HG03135 (cell line): ENCODE measurements around the gene KLHL7.
"Not testable (repeated sequence)": the region's sequence is repeated elsewhere in the genome, so short reads cannot be mapped to it uniquely, and the experiment has no call there.

ENCODE experiments used
- ATAC-seq: cut with Tn5 transposase; IDR thresholded peaks from one replicate; pipeline ENCODE4 v1.9.1; 2021; ENCODE audit warnings: mild to moderate bottlenecking, moderate library complexity; ENCODE audit not compliant: unreplicated experiment

KLHL7 gene

GRCh38 chr7:23168111-23168885, 62.7 kb downstream of the KLHL7 start:
- no peak for ATAC-seq

GRCh38 chr7:23175938-23176337, 70.4 kb downstream of the KLHL7 start:
- ATAC-seq, result no peak

DNA sequence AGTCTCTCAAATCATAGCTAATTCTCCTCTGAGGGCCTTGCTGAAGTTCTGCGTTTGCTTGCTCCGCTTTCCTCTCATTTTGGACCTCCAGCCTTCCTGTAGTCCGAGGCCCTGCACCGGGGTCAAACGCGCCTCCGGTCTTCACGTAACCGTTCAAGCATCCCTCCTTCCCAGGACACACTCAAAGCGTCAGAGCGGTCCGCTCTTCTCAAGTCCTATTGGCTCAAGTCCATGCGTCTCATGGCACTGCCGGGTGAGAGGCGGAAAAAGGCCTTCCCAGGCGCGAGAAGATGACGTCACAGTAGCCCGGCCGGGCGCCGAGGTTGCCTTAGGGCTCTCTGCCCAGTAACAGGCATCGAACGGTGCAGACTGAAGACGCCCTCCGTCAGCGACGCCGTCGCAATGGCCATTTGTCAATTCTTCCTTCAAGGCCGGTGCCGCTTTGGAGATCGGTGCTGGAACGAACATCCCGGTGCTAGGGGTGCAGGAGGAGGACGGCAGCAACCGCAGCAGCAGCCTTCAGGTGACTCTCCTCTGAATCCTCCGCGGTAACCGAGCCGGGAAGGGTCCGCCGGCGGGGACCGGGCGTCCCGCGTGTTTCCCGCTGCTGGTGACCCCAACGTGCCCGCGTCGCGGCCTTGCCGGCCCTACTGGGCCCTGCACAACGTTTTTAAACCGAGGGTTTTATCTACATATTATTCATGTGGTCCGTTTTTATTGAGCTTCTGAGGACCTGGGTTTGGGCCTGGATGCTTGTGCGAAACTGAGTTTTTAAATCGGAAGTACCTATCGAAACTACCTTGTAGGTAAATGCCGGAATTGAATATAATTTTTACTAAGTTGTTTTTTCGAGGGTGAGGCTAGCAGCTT, 76.3 kb downstream of the KLHL7 start, which contains the start of gene NUP42:
Gene NUP42, plus strand, starts transcription at position 365 of the 870 bp plus-strand sequence. Its CDS starts 38 bp downstream, at position 403.
- ATAC-seq, result peak; percentile 93

DNA sequence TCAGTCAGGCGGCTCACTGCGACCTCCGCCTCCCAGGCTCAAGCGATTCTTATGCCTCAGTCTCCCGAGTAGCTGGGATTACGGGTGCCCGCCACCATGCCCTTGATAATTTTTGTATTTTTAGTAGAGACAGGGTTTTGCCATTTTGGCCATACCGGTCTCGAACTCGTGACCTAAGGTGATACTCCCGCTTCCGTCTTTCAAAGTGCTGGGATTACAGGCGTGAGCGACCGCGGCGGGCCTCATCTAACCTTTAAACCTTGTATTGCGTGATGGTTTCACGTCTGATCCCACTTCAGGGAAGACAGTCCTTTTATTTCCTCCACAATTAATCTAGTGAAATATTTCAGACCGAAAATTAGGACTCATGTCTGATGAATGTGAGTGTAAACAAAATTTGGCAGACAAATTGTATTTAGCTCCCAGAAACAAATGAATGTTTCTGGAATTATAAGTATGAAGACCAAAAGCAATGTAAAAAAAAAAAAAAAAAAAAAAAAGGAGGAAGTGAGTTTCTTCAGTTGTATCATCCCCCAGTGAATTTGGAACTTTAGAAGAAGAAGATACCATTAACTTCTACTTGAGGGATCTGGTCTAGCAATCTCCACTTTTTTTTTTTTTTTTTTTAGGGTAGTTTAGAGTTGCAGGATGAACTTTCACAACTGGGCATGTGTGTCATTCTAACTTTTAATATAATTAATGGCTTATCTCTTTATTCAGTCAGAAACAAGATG, 77.9 kb downstream of the KLHL7 start:
- ATAC-seq, result no peak

DNA sequence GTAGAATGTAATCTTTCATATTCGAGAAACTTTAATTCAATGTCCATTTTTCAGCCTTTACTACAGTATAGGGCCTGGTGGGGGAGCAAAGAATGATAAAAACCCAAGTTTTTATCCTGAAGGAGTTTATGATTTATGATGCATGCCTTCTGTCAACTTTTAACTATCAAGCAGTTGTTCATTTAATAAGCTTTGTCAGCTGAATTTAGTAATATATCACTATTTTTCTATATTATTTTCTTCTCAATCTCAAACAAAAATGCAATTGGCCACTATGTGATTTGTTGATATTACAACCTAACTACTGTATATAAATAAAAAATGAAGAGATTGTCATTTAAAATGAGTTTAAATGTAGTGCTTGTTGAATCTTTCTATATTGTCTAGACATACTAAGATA, 78.7 kb downstream of the KLHL7 start:
- ATAC-seq, result no peak

DNA sequence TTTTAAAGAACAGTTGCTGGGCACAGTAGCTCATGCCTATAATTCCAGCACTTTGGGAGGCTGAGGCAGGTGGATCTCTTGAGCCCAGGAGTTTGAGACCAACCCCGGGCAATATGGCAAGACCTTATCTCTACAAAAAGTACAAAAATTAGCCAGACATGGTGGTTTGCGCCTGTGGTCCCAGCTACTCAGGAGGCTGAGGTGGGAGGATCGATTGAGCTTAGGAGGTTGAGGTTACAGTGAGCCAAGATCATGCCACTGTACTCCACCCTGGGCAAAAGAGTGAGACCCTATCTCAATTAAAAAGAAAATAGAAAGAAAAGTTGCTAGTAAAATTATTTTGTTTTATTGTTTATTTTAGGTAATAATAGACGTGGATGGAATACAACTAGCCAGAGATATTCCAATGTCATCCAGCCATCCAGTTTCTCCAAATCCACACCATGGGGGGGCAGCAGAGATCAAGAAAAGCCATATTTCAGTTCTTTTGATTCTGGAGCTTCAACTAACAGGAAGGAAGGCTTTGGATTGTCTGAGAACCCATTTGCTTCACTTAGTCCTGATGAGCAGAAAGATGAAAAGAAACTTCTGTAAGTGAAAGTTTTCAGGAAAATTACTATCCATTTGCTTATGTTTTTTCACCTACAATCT, 79.2 kb downstream of the KLHL7 start:
- ATAC-seq, result no peak

DNA sequence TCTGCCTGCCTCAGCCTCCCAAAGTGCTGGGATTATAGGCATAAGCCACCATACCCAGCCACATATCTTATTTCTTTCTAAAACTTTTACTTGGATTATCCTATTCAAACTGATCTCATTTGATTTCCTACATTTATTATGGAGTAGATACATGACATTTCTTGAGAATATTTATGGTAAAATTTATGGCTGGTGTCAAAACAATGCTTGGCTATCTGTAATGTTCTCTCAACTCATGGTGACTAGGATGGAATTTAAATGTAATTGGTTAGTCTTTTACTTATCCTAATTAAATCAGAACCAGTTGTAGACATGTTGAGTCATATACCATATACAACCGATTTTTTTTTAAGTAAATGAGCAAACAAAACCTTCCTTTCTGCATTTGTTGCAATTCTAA, 80.4 kb downstream of the KLHL7 start:
- ATAC-seq, result no peak

DNA sequence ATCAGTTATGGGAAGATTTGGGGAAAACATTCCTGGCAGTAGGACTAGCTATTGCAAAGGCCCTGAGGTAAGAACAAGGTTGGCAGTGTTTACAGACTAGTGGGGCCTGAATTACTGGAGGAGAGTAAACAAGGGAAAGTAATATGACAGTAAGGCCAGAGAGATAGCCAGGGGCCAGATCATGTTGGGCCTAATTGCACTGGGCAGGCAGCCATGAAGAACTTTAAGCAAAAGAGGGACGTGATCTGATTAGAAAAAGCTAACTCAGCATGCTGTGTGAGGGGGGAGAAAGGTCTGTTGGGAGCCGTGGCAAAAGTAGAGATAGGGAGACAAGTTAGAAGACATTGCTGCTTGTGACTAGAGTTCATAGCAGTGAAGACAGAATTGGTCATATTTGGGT, 85.4 kb downstream of the KLHL7 start:
- ATAC-seq, result no peak

DNA sequence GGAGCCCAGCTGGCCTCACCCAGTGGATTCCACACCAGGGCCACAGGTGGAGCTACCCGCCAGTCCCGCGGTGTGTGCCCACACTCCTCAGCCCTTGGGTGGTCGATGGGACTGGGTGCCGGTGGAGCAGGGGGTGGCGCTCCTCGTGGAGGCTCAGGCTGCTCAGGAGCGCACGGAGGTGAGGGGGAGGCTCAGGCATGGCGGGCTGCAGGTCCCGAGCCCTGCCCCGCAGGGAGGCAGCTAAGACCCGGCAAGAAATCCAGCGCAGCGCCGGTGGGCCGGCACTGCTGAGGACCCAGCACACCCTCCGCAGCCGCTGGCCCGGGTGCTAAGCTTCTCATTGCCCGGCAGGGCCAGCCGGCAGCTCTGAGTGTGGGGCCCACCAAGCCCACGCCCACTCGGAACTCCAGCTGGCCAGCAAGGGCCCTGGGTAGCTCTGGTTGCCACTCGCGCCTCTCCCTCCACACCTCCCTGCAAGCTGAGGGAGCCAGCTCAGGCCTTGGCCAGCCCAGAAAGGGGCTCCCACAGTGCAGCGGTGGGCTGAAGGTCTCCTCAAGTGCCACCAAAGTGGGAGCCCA, 88.2 kb downstream of the KLHL7 start:
- ATAC-seq, result not testable (repeated sequence)

- ATAC-seq, result no peak
Measured at GRCh38 chr7:23196306-23196705, 90.7 kb downstream of the KLHL7 start.

GRCh38 chr7:23197745-23198144, 92.2 kb downstream of the KLHL7 start:
- not testable (repeated sequence) for ATAC-seq

DNA sequence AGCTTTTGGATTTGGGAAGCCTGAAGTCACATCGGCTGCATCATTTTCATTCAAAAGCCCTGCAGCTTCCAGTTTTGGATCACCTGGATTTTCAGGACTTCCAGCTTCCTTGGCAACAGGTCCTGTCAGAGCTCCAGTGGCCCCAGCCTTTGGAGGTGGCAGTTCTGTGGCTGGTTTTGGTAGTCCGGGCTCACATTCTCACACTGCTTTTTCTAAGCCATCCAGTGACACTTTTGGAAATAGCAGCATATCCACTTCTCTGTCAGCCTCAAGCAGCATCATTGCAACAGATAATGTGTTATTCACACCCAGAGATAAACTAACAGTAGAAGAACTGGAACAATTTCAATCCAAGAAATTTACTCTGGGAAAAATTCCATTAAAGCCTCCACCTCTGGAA, 94.7 kb downstream of the KLHL7 start:
- no peak for ATAC-seq

- no peak for ATAC-seq
Measured at GRCh38 chr7:23204241-23204640, 98.7 kb downstream of the KLHL7 start.

- ATAC-seq, result no peak
Measured at GRCh38 chr7:23205577-23205908, 100.0 kb downstream of the KLHL7 start.

- no peak for ATAC-seq
Measured at GRCh38 chr7:23205909-23206767, 100.6 kb downstream of the KLHL7 start.

GRCh38 chr7:23207021-23207420, 101.4 kb downstream of the KLHL7 start:
- no peak for ATAC-seq

DNA sequence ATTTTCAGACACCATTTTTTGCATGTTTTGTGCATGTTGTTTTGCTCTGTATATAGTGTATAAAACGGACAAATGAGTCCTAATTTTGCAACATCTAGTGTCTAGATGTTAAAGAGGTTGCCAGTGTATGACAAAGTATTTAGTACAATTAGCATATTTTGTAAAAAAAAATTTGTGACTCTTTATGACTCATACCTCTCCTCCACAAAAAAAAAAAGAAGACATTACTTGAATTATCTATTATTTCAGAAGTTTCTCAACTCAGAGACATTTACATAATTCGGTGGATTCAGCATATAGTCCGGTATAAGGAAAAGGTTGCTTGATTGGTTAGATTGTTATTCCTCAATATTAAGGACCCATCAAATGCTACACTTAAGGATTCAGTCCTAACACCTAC, 102.3 kb downstream of the KLHL7 start:
- ATAC-seq, result no peak

- no peak for ATAC-seq
Measured at GRCh38 chr7:23208316-23208715, 102.7 kb downstream of the KLHL7 start.

DNA sequence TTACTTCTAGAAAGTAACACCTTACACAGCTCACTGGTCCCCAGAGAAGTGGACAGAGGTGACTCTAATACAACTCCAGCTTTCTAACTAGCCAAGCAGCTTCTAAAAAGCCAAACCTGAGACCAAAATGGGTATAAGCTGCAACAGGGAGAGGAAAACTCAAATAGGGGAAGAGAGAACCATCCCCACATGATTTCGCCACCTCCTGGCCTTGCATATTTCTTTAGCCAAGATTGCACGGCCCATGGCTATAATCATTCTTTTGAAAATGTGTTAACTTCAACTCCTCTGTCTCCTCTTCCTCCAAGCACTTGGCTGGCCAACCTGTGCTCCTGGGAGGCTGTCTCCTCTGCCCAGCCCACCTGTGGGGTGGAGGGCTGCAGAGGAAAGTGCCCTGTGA, 104.9 kb downstream of the KLHL7 start:
- ATAC-seq, result no peak

- no peak for ATAC-seq
Measured at GRCh38 chr7:23211589-23211988, 106.0 kb downstream of the KLHL7 start.
